Lung (tissue), 12 donors: ENCODE data around the gene GRB7. TPM values are rescaled to one million over a fixed set of nuclear protein-coding genes. Genes with fewer than 3 reads are reported as not detected.
A peak's percentile ranks its signal among the peaks of the same experiment; 100 is the strongest.
"Not testable (repeated sequence)": the region's sequence is repeated elsewhere in the genome, so short reads cannot be mapped to it uniquely, and the experiment has no call there.

Source experiments
- ATAC-seq: fragments of 200-7000 bp; cut with Tn5 transposase; one replicate; pipeline ENCODE4 v1.9.1; 2020; ENCODE audit warnings: moderate number of reproducible peaks; ENCODE audit not compliant: insufficient read depth, low FRiP score
- DNase-seq, 3 donors: peaks; one replicate each; pipeline ENCODE4 v3.0.0-alpha.2; 2013 to 2017
- H3K27ac ChIP-seq, 2 donors: one replicate each; pipeline ENCODE4 v1.5.1; 2013; ENCODE audit warnings: mild to moderate bottlenecking in 2 of 2, moderate library complexity in 2 of 2, control low read depth in 1 of 2, inconsistent platforms in 1 of 2, low read depth in 1 of 2, low read length in 1 of 2
- H3K27me3 ChIP-seq, 3 donors: one replicate each; pipeline ENCODE4 v1.5.1; 2013; ENCODE audit warnings: low read length in 2 of 3; ENCODE audit not compliant: control insufficient read depth in 3 of 3, insufficient read depth in 3 of 3
- H3K36me3 ChIP-seq, 4 donors: one replicate each; pipeline ENCODE4 v1.5.1; 2013; ENCODE audit warnings: low read length in 4 of 4, mild to moderate bottlenecking in 1 of 4, moderate library complexity in 1 of 4; ENCODE audit not compliant: control insufficient read depth in 4 of 4, insufficient read depth in 4 of 4
- H3K4me1 ChIP-seq, 5 donors: one replicate each; pipeline ENCODE4 v1.5.1; 2013; ENCODE audit warnings: low read length in 5 of 5, mild to moderate bottlenecking in 2 of 5, moderate library complexity in 1 of 5; ENCODE audit not compliant: control insufficient read depth in 5 of 5, insufficient read depth in 5 of 5
- H3K4me3 ChIP-seq: one replicate; pipeline ENCODE4 v1.5.1; 2013; ENCODE audit warnings: mild to moderate bottlenecking, control low read depth, moderate library complexity
- H3K9ac ChIP-seq, 2 donors: one replicate each; pipeline ENCODE4 v1.5.1; 2013; ENCODE audit warnings: low read length in 2 of 2, control low read depth in 1 of 2; ENCODE audit not compliant: insufficient read depth in 1 of 2
- H3K9me3 ChIP-seq, 4 donors: one replicate each; pipeline ENCODE4 v1.5.1; 2013; ENCODE audit warnings: low read length in 3 of 4, mild to moderate bottlenecking in 1 of 4, moderate library complexity in 1 of 4; ENCODE audit not compliant: control insufficient read depth in 4 of 4, insufficient read depth in 3 of 4
- CTCF ChIP-seq: IDR thresholded peaks from 2 replicates; pipeline ENCODE4 v1.5.1; 2012; ENCODE audit warnings: mild to moderate bottlenecking; ENCODE audit errors: control extremely low read depth, extremely low read depth
- WGBS, 2 donors: extraction: QIAGEN DNeasy Blood & Tissue Kit; methylation state at CpG; one replicate each; pipeline ENCODE4 v1.1.7; 2013; 5-methylcytosine and 5-hydroxymethylcytosine counted together
- polyA plus RNA-seq, 2 donors: library from polyadenylated mRNA; stranded (reverse); fragments of 200-250 nt; gene quantifications; one replicate each; pipeline ENCODE4 v1.2.1, GENCODE V29; 2013
- total RNA-seq, 2 donors: library from RNA; depleted of rRNA in 1 of 2; stranded (reverse); fragments of >200 nt in 1 of 2; gene quantifications; one replicate each; pipeline ENCODE4 v1.2.1, GENCODE V29; 2014 to 2021
- donor health status: control.
- donor health status: control.
- donor health status: Bipolar disorder and iron deficiency.
- donor health status: healthy.
- donor health status: DM: yes; HTN: yes; CAD: no.

GRB7 gene
- total and polyA plus RNA-seq, 4 donors: 6.6 to 25.5 (median 16.6) TPM

GRCh38 chr17:39694593-39694992, 43.1 kb upstream of the GRB7 start:
- Histone ChIP-seq H3K9ac (no peak overlapping the region), H3K27ac (no peak overlapping the region), H3K36me3 (peaks cover 0 to 1% (median 0%) of the 10 kb centered on the region in 4 donors), H3K27me3 (no peaks in the 10 kb centered on the region), H3K9me3 (peaks cover 0 to 1% (median 0%) of the 10 kb centered on the region in 4 donors), H3K4me3 (no peak overlapping the region), H3K4me1 (peaks cover 0 to 6% (median 0%) of the 10 kb centered on the region in 5 donors)
- TF ChIP-seq CTCF: no peak
- ATAC-seq (no peak), DNase-seq (no peak)
- WGBS, 2 donors: 91 to 92% methylated on average over 5 of the region's 5 CpGs

- H3K27ac ChIP-seq: no peak overlapping the region
- WGBS, 2 donors: 92 to 94% methylated on average over 2 of the region's 2 CpGs
- H3K9ac ChIP-seq: no peak overlapping the region
- H3K4me1 ChIP-seq: peaks cover 0 to 6% (median 0%) of the 10 kb centered on the region in 5 donors
- H3K27me3 ChIP-seq: no peaks in the 10 kb centered on the region
- H3K4me3 ChIP-seq: no peak overlapping the region
- no peak for TF ChIP-seq CTCF
- H3K9me3 ChIP-seq: peaks cover 0 to 1% (median 0%) of the 10 kb centered on the region in 4 donors
- DNase-seq (no peak), ATAC-seq (no peak)
- H3K36me3 ChIP-seq: peaks cover 0 to 1% (median 0%) of the 10 kb centered on the region in 4 donors
Observed at GRCh38 chr17:39695089-39695474, 42.7 kb upstream of the GRB7 start.

GRCh38 chr17:39696731-39697130, 41.0 kb upstream of the GRB7 start:
- Histone ChIP-seq H3K36me3 (peaks cover 0 to 1% (median 0%) of the 10 kb centered on the region in 4 donors), H3K9me3 (peaks cover 0 to 1% (median 0%) of the 10 kb centered on the region in 4 donors), H3K27me3 (no peaks in the 10 kb centered on the region), H3K4me1 (peaks cover 0 to 11% (median 8%) of the 10 kb centered on the region in 5 donors), H3K4me3 (no peak overlapping the region), H3K27ac (no peak overlapping the region), H3K9ac (no peak overlapping the region)
- ATAC-seq: no peak
- no peak for DNase-seq
- TF ChIP-seq CTCF: no peak
- 89 to 92% methylated on average over 6 of the region's 6 CpGs for WGBS, 2 donors

- H3K27me3 ChIP-seq: no peaks in the 10 kb centered on the region
- H3K4me1 ChIP-seq: peaks cover under 1 to 22% (median 11%) of the 10 kb centered on the region in 5 donors
- 94 to 95% methylated on average over 5 of the region's 5 CpGs for WGBS, 2 donors
- H3K36me3 ChIP-seq: peaks cover 0 to 4% (median under 1%) of the 10 kb centered on the region in 4 donors
- no peak for TF ChIP-seq CTCF
- no peak for ATAC-seq
- no peak overlapping the region for H3K4me3 ChIP-seq
- no peak overlapping the region for H3K27ac ChIP-seq
- no peak for DNase-seq
- peaks cover 0 to 1% (median 0%) of the 10 kb centered on the region in 4 donors for H3K9me3 ChIP-seq
- H3K9ac ChIP-seq: no peak overlapping the region
Observed at GRCh38 chr17:39697961-39698360, 39.8 kb upstream of the GRB7 start.

GRCh38 chr17:39699157-39699817, 38.5 kb upstream of the GRB7 start:
- not testable (repeated sequence) for H3K36me3 ChIP-seq, DNase-seq, H3K27me3 ChIP-seq, H3K9me3 ChIP-seq, ATAC-seq
- Histone ChIP-seq H3K4me1 (peaks cover 3 to 30% (median 12%) of the 10 kb centered on the region in 5 donors), H3K9ac (peak overlapping the region; percentile 73 to 84), H3K4me3 (peak overlapping the region; percentile 76), H3K27ac (peak overlapping the region; percentile 18 to 94)
- 52 to 61% methylated on average over 11 of the region's 11 CpGs for WGBS, 2 donors
